ENCODE results near the gene PRKG1.
"Not testable (repeated sequence)": the region's sequence is repeated elsewhere in the genome, so short reads cannot be mapped to it uniquely, and the experiment has no call there.

PRKG1 gene

GRCh38 chr10:52004342-52004949, 930.2 kb downstream of the PRKG1 start:
- DNase-seq (ENCODE audit: low read depth): no peak

DNA sequence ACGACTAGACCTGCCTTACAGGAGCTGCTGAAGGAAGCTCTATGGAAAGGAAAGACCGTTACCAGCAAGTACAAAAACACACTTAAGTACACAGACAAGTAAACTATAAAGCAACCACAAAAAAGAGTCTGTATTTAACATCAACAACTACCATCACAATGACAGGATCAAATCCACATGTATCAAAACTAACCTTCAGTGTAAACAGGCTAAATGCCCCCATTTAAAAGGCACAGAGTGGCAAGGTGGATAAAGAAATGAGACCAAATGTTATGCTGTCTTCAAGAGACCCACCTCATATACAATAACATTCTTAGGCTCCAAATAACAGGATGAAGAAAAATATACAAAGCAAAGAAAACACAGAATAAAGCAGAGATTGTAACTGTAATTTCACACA, 932.8 kb downstream of the PRKG1 start:
- DNase-seq (ENCODE audit: low read depth): no peak

GRCh38 chr10:52011118-52011517, 936.8 kb downstream of the PRKG1 start:
- DNase-seq (ENCODE audit: low read depth): no peak

- DNase-seq (ENCODE audit: low read depth): no peak
Measured at GRCh38 chr10:52019077-52019555, 944.8 kb downstream of the PRKG1 start.

DNA sequence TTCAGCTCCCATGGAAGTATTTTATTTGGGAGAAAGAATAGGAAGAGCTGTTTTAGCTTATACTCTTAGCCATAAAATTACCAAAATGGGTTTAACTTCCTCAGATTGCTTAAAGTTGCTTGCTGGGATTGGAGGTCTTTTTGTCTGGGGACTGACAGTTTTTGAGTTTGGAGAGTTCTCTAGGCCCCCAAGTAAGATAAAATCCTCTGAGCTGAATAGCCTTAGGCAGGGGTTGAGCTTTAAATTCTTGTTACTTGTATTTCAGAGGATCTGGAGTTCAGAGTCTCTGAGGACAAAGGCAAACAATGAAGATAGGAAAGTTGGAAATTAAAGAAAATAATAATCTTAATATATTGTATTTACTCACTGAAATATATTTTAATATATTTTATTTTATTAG, 945.4 kb downstream of the PRKG1 start:
- DNase-seq (ENCODE audit: low read depth): no peak

DNA sequence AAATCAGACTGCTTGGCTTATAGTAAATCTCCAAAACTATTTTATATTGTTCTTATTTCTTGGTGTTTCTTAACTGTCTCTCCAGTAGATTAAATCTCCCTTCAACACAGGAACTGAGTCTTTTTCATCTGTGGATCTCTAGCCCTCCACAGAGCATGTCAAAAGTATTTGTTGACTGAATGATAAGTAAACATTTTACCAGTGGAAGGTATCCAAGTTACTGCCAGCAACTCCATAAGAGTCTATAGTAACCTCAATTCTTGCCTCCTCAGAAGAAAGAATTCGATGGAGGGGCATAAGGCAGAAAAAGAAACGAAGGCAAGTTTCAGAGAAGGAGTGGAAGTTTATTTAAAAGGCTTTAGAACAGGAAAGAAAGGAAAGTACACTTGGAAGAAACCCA, 945.9 kb downstream of the PRKG1 start:
- no peak for DNase-seq (ENCODE audit: low read depth)

DNA sequence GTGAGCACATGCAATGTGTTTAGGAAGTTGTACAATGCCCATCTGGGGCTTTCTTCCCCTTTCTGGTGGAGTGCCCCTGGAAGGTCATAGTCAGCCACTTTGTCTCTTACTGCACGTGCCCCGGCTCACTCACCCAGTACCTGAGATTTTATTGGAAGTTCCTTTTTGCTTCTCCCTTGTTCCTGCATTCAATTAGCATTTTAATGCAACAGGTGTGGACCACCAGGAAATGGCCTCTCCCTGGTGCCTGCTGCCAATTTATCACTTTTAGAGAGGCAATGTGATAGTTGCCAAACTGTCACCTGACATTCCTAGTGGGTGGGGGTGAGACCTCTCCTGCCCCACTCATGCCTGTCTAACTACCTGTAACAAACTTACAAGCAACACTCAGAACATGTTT, 946.4 kb downstream of the PRKG1 start:
- no peak for DNase-seq (ENCODE audit: low read depth)

- no peak for DNase-seq (ENCODE audit: low read depth)
Measured at GRCh38 chr10:52027055-52027705, 952.9 kb downstream of the PRKG1 start.

DNA sequence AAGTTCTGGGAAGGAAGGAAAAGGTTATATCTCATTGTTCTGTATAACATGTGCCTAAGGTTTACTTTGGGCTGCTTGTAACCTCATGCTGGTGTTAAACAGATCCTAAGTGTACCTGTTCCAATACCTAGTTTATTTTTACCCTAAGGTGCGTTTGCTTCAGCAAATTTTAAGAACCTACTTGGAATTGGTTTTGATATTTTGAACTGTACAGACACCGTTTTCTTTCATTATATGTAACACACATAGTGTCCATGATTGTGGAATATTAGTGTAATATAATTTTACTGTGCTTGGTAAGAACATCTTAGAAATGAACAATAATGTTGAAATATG, 954.2 kb downstream of the PRKG1 start:
- DNase-seq (ENCODE audit: low read depth): no peak

DNA sequence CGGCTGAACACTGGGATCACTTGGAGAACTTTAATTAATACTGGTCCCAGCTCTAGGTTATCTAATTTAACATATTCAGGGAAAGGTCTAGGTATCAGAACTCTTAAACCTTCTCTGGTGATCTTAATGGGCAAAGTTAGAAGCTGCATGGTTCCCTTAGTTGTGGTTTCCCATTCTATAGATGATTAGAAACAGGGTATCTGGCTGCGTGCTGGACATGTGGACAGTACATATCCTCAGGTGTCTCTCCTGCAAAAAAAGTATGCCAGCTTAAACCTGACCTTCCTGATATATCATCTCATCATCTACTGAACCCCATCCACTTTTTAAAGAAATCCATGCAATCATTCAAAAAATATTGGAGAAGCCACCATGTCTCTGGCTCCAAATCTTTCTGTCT, 955.3 kb downstream of the PRKG1 start:
- no peak for DNase-seq (ENCODE audit: low read depth)

GRCh38 chr10:52030051-52030790, 955.9 kb downstream of the PRKG1 start:
- DNase-seq (ENCODE audit: low read depth): no peak

- no peak for DNase-seq (ENCODE audit: low read depth)
Measured at GRCh38 chr10:52030975-52031374, 956.7 kb downstream of the PRKG1 start.

DNA sequence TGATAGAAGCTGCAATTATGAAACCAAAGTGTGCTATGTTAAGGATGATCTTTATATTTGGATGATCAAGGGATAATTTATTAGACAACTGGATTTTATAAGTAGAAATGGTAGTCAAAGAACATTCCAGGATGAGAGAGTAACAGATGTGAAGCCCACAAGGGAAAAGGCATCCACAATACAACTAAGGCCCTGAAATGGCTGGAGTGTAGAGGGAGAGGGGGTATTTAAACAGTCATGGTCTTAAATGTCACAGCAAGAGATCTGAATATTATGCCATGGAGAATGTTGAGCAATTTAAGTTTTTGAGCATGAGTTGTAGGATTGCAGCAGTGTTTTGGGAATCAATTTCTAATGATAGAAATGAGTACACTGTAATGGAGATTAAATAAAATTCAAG, 957.5 kb downstream of the PRKG1 start:
- no peak for DNase-seq (ENCODE audit: low read depth)

- no peak for DNase-seq (ENCODE audit: low read depth)
Measured at GRCh38 chr10:52032681-52033629, 958.7 kb downstream of the PRKG1 start.

GRCh38 chr10:52039002-52039793, 964.9 kb downstream of the PRKG1 start:
- DNase-seq (ENCODE audit: low read depth): not testable (repeated sequence)

- DNase-seq (ENCODE audit: low read depth): no peak
Measured at GRCh38 chr10:52040486-52040885, 966.2 kb downstream of the PRKG1 start.

DNA sequence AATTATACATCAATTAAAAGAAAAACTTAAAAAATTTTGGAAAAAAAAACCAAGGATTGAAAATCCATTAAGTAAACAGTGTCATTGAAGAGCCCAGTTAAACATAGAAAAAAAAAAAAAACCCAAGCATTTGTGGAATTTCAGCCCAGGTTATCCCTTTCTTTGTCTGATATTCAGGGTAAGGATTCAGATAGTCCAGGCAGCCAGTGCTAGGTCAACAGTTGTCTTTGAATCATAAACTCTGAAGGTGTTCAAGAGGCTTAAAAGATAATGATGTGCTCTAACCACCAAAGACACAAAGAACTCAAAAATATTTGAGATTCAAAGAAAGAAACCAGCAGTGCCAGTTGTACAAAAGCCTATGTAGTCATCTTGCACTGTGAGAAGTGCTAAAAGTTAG, 969.5 kb downstream of the PRKG1 start:
- DNase-seq (ENCODE audit: low read depth): no peak

GRCh38 chr10:52048051-52048450, 973.8 kb downstream of the PRKG1 start:
- DNase-seq (ENCODE audit: low read depth): no peak

- DNase-seq (ENCODE audit: low read depth): no peak
Measured at GRCh38 chr10:52050429-52051047, 976.3 kb downstream of the PRKG1 start.

GRCh38 chr10:52053497-52053896, 979.2 kb downstream of the PRKG1 start:
- no peak for DNase-seq (ENCODE audit: low read depth)

- no peak for DNase-seq (ENCODE audit: low read depth)
Measured at GRCh38 chr10:52056291-52056690, 982.0 kb downstream of the PRKG1 start.

Measured in activated T-helper 1 cell treated with Interleukin-2 at 50 U/mL for 16 hours (primary cell).